ENCODE results near the gene TRIM44.

DNA sequence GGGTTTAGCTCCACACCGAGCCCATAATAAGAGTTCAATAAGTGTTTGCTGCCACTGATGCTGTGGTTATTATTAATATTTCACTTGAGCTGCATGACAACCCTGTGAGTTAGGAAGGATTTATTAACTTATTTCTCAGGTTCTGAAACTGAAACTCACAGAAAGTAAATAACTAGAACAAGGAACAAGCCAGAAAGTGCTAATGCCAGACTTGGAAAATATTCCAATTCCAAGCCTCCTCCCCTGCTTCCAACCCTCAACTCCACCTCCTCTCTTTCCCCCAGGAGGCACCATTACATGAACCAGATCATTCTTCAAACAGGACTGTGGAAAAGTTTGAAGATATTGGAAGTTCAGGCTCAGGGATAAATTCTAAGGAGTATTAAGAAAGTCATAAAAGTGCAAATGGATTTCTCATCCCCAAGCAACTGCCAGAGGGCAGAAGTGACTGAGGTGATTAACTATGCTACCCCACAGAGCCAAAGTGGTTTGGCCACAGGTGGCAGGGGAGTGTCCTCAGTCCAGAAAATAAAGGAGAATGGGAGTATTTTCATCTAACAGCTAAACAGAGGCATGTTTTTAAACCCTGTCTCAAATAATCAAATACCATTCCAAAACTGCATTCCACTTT lies 47.5 kb upstream of the TRIM44 start:
- TF ChIP-seq, protein P1, sequence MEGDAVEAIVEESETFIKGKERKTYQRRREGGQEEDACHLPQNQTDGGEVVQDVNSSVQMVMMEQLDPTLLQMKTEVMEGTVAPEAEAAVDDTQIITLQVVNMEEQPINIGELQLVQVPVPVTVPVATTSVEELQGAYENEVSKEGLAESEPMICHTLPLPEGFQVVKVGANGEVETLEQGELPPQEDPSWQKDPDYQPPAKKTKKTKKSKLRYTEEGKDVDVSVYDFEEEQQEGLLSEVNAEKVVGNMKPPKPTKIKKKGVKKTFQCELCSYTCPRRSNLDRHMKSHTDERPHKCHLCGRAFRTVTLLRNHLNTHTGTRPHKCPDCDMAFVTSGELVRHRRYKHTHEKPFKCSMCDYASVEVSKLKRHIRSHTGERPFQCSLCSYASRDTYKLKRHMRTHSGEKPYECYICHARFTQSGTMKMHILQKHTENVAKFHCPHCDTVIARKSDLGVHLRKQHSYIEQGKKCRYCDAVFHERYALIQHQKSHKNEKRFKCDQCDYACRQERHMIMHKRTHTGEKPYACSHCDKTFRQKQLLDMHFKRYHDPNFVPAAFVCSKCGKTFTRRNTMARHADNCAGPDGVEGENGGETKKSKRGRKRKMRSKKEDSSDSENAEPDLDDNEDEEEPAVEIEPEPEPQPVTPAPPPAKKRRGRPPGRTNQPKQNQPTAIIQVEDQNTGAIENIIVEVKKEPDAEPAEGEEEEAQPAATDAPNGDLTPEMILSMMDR (IDR thresholded peaks at IDR 0.05) = no peak
- TF ChIP-seq POLR2AphosphoS5 (IDR thresholded peaks at IDR 0.05) = no peak
